HepG2 (cell line): ENCODE results near the gene VAMP4. TPM values are rescaled to one million over a fixed set of nuclear protein-coding genes. Genes with fewer than 3 reads are reported as not detected.

Experiments
- ARNT2 ChIP-seq: sonication (generic); formaldehyde crosslinking; IDR thresholded peaks from 2 replicates; pipeline ENCODE4 v1.8.0; 2022; ENCODE audit warnings: mild to moderate bottlenecking, low read depth, missing genetic modification reagents, moderate library complexity
- EEA1 ChIP-seq: sonication (generic); formaldehyde crosslinking; IDR thresholded peaks from 2 replicates; pipeline ENCODE4 v1.5.1; 2020; ENCODE audit warnings: mild to moderate bottlenecking, missing genetic modification reagents, borderline replicate concordance
- EP300 ChIP-seq, 3 experiments: sonication (generic) in 1 of 3; formaldehyde crosslinking in 1 of 3; IDR thresholded peaks; 2 replicates each; pipeline versions ENCODE4 v1.5.1 to v1.6.1; 2011 to 2020; ENCODE audit warnings: low read depth in 2 of 3, low read length in 2 of 3, borderline replicate concordance in 1 of 3, improper control_type of control experiment in 1 of 3, mild to moderate bottlenecking in 1 of 3, missing genetic modification reagents in 1 of 3, moderate library complexity in 1 of 3
- FOXP4 ChIP-seq: sonication (generic); formaldehyde crosslinking; IDR thresholded peaks from 2 replicates; pipeline ENCODE4 v1.4.0; 2020; ENCODE audit warnings: missing genetic modification reagents
- MLLT10 ChIP-seq: sonication (generic); formaldehyde crosslinking; IDR thresholded peaks from 2 replicates; pipeline ENCODE4 v1.4.0; 2020; ENCODE audit warnings: missing genetic modification reagents
- MYNN ChIP-seq: sonication (generic); formaldehyde crosslinking; IDR thresholded peaks from 2 replicates; pipeline ENCODE4 v1.4.0; 2020; ENCODE audit warnings: mild to moderate bottlenecking, low read depth, missing genetic modification reagents
- NCOA5 ChIP-seq: sonication (generic); formaldehyde crosslinking; IDR thresholded peaks from 2 replicates; pipeline ENCODE4 v1.4.0; 2020; ENCODE audit warnings: missing genetic modification reagents
- SETDB1 ChIP-seq: sonication (generic); formaldehyde crosslinking; IDR thresholded peaks from 2 replicates; pipeline ENCODE4 v1.5.1; 2020; ENCODE audit warnings: missing genetic modification reagents, mild to moderate bottlenecking, borderline replicate concordance
- ZBTB21 ChIP-seq: sonication (generic); formaldehyde crosslinking; IDR thresholded peaks from 2 replicates; pipeline ENCODE4 v1.4.0; 2020; ENCODE audit warnings: missing genetic modification reagents
- ZFX ChIP-seq: sonication (generic); formaldehyde crosslinking; IDR thresholded peaks from 2 replicates; pipeline ENCODE4 v1.4.0; 2020; ENCODE audit warnings: mild to moderate bottlenecking, low read depth, missing genetic modification reagents, moderate library complexity
- ZNF275 ChIP-seq: sonication (generic); formaldehyde crosslinking; IDR thresholded peaks from 2 replicates; pipeline ENCODE4 v1.8.0; 2022; ENCODE audit warnings: missing genetic modification reagents, mild to moderate bottlenecking, inconsistent platforms, borderline replicate concordance
- ZNF644 ChIP-seq: IDR thresholded peaks from 2 replicates; pipeline ENCODE4 v1.6.1; 2016; ENCODE audit warnings: low read depth
- ZNF660 ChIP-seq: sonication (generic); formaldehyde crosslinking; IDR thresholded peaks from 2 replicates; pipeline ENCODE4 v1.5.1; 2020; ENCODE audit warnings: mild to moderate bottlenecking, low read depth, missing genetic modification reagents, borderline replicate concordance
- ZNF780A ChIP-seq: sonication (generic); formaldehyde crosslinking; IDR thresholded peaks from 2 replicates; pipeline ENCODE4 v1.8.0; 2022; ENCODE audit warnings: mild to moderate bottlenecking, missing genetic modification reagents, moderate library complexity
- polyA plus RNA-seq, 8 experiments: library from polyadenylated mRNA; depleted of rRNA in 3 of 8; stranded (reverse) in 7 of 8; unstranded in 1 of 8; fragments of >200 nt; fragmentation: Illumina TruSeq in 4 of 8; extraction: Trizol in 4 of 8; gene quantifications; 2 replicates each; pipeline versions ENCODE4 v1.2.1 to v1.2.3, GENCODE V29; 2011 to 2016; ENCODE audit warnings: low read depth in 4 of 8, missing spikeins in 1 of 8, mixed read lengths in 1 of 8; ENCODE audit not compliant: insufficient read depth in 1 of 8
- total RNA-seq, 5 experiments: library from RNA; depleted of rRNA; stranded (reverse); fragments of >200 nt; fragmentation: Illumina TruSeq; extraction: Trizol; gene quantifications; 2 replicates each; pipeline ENCODE4 v1.2.3, GENCODE V29; 2016; ENCODE audit warnings: low read depth in 1 of 5
- TF ChIP-seq, protein P1 (sequence below): sonication (generic); formaldehyde crosslinking; IDR thresholded peaks from 2 replicates; pipeline ENCODE4 v1.9.0; 2022; ENCODE audit warnings: missing genetic modification reagents, mild to moderate bottlenecking, borderline replicate concordance
- TF ChIP-seq, protein P2 (sequence below): sonication (generic); formaldehyde crosslinking; IDR thresholded peaks from 2 replicates; pipeline ENCODE4 v1.4.0; 2020; ENCODE audit warnings: missing genetic modification reagents, low read depth, mild to moderate bottlenecking, borderline replicate concordance

The VAMP4 gene
- total and polyA plus RNA-seq, 2 of the 13 experiments (the other 11 are each of a cell fraction or from before 2014, with no cell fraction given) = 1.4 to 2.0 TPM

DNA sequence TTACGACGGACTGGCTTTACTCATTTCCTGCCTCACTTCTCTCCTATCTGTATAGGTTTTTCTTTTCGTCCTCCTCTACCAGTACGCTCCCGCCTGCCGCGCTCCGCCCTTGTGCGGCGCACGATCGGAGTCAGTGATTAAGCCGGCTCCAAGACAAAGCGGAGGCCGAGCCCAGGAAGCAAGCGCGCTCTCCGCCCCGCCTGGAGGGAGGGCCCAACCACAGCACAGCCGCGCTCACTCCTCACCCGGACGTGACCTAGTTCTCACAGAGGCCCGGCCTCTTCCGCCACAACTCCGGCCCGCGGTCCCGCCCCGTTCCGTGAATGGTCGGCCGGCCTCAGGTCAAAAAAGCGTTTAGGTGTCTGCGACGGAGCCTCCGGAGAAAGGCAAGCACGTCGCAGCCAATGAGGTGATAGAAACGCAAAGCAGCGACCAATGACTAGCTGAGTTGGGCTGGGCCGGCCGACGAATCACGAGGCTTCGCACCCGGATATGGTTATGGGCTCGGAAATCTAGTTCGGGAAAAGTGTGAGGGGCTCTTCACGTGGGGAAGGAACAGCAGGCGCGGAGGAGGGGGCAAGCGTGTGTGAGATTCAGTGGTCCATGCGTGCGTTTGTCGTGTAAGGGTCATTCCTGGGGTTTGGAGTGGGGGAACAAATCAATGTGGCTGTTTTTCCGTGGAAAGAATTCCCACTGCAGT is 39.5 kb upstream of the VAMP4 start, which contains the start of gene METTL13 (continued):
- no peak for TF ChIP-seq MYNN (CRISPR knock-in tag)
- TF ChIP-seq ZBTB21 (CRISPR knock-in tag) = no peak
- no peak for TF ChIP-seq EP300 (IDR thresholded peaks at IDR 0.05; ENCODE audit: low read depth in 2 of 2, low read length in 2 of 2)
- TF ChIP-seq EP300 (CRISPR knock-in tag; IDR thresholded peaks at IDR 0.05; ENCODE audit: borderline replicate concordance) = no peak
- TF ChIP-seq SETDB1 (CRISPR knock-in tag) = 0 out of 2 replicates have a peak, but pooled peaks have one; percentile 54
- TF ChIP-seq, protein P1, sequence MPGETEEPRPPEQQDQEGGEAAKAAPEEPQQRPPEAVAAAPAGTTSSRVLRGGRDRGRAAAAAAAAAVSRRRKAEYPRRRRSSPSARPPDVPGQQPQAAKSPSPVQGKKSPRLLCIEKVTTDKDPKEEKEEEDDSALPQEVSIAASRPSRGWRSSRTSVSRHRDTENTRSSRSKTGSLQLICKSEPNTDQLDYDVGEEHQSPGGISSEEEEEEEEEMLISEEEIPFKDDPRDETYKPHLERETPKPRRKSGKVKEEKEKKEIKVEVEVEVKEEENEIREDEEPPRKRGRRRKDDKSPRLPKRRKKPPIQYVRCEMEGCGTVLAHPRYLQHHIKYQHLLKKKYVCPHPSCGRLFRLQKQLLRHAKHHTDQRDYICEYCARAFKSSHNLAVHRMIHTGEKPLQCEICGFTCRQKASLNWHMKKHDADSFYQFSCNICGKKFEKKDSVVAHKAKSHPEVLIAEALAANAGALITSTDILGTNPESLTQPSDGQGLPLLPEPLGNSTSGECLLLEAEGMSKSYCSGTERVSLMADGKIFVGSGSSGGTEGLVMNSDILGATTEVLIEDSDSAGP (CRISPR knock-in tag) = peak; percentile 93
- TF ChIP-seq ZNF660 = no peak
- no peak for TF ChIP-seq NCOA5
- TF ChIP-seq EEA1 = no peak
- peak; percentile 91 for TF ChIP-seq ZFX
- no peak for TF ChIP-seq ZNF780A (CRISPR knock-in tag)
- no peak for TF ChIP-seq ZNF275 (CRISPR knock-in tag)
- TF ChIP-seq, protein P2, sequence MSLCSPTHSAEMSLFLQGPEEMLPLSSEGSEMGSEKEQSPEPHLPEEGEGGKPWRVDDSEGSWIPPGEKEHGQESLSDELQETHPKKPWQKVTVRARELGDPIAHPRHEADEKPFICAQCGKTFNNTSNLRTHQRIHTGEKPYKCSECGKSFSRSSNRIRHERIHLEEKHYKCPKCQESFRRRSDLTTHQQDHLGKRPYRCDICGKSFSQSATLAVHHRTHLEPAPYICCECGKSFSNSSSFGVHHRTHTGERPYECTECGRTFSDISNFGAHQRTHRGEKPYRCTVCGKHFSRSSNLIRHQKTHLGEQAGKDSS (CRISPR knock-in tag) = peak; percentile 73
- TF ChIP-seq ZNF644 = peak; percentile 22; the same call in 1 of the 2 replicates
- no peak; the same call in 1 of the 2 replicates for TF ChIP-seq FOXP4 (CRISPR knock-in tag)
- no peak for TF ChIP-seq MLLT10 (CRISPR knock-in tag)
- peak; percentile 92 for TF ChIP-seq ARNT2 (CRISPR knock-in tag)
